RWPE1 (cell line): ENCODE results near the gene LNX2.
"Not testable (repeated sequence)": the region's sequence is repeated elsewhere in the genome, so short reads cannot be mapped to it uniquely, and the experiment has no call there.

Source experiments
- CTCF ChIA-PET: fragments of 350-600 bp; sonication (Branson Sonifier 250); formaldehyde crosslinking; extraction: SDS; loops from one replicate; lab custom pipeline; 2021; lab: Yijun Ruan, JAX
- POLR2A ChIA-PET: fragments of 400-600 bp; formaldehyde crosslinking; extraction: SDS; loops from one replicate; lab custom pipeline; 2020; ENCODE audit warnings: antibody characterized with exemption; ENCODE audit not compliant: low non-redundant PET; lab: Yijun Ruan, JAX
- DNase-seq: peaks from one replicate; pipeline ENCODE4 v3.0.0; 2012; ENCODE audit warnings: low spot score
- H3K27ac ChIP-seq: fragments of 450-650 bp; 2 replicates; pipeline ENCODE4 v1.5.1; 2017
- TF ChIP-seq, protein P1 (sequence below): fragments of 450-650 bp; conservative IDR thresholded peaks from 2 replicates; pipeline ENCODE4 v1.5.1; 2017; ENCODE audit warnings: low read depth, mild to moderate bottlenecking

Gene LNX2

DNA sequence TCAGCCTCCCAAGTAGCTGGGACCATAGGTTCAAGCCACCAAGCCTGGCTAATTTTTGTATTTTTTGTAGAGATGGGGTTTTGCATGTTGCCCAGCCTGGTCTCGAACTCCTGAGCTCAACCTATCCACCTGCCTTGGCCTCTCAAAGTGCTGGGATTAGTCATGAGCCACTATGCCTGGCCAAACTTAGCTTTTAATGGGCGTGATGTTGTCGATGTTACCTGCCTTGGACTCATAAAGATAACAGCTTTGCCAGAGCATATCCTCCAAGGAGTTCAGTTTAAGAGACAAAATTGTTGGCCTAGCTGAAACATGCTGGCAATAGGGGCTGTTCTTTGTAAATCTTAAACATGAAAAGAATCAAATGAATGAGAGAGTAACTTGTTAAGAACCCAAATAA lies 14.5 kb upstream of the LNX2 start:
- POLR2A ChIA-PET = no interaction called here
- DNase-seq = no peak

DNA sequence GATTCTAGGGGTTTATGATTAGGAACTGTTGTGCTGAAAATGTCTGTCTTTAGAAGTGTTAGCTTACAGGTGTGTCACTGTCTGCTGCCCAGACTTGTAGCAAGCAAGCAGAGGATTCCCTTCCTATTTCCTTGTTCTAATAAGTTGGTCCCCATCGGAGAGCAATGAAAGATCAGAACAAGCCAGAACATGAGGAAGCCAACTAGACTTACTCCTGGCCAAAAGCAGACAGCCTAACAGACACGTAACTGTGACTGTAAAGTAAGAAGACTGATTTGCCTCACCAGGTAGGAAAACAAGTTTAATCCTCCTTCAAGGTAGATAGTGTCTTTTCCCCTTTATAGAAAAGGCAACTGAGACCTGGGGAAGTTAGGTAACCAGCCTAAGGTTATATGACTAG lies 13.9 kb upstream of the LNX2 start:
- ChIA-PET POLR2A (no interaction called here), CTCF (no interaction called here)
- peak overlapping the region; percentile 95 for H3K27ac ChIP-seq
- TF ChIP-seq, protein P1, sequence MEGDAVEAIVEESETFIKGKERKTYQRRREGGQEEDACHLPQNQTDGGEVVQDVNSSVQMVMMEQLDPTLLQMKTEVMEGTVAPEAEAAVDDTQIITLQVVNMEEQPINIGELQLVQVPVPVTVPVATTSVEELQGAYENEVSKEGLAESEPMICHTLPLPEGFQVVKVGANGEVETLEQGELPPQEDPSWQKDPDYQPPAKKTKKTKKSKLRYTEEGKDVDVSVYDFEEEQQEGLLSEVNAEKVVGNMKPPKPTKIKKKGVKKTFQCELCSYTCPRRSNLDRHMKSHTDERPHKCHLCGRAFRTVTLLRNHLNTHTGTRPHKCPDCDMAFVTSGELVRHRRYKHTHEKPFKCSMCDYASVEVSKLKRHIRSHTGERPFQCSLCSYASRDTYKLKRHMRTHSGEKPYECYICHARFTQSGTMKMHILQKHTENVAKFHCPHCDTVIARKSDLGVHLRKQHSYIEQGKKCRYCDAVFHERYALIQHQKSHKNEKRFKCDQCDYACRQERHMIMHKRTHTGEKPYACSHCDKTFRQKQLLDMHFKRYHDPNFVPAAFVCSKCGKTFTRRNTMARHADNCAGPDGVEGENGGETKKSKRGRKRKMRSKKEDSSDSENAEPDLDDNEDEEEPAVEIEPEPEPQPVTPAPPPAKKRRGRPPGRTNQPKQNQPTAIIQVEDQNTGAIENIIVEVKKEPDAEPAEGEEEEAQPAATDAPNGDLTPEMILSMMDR = no peak
- DNase-seq = peak; percentile 83

More for the DNA sequence above, 14.5 kb upstream of the LNX2 start:
- TF ChIP-seq, protein P1 = no peak
- CTCF ChIA-PET = interaction anchor here (0.7 kb wide), 1 partner anchor 326 kb away, joined by 4 read pairs; no protein-coding TSS in a partner anchor
- H3K27ac ChIP-seq = peak overlapping the region; percentile 95

DNA sequence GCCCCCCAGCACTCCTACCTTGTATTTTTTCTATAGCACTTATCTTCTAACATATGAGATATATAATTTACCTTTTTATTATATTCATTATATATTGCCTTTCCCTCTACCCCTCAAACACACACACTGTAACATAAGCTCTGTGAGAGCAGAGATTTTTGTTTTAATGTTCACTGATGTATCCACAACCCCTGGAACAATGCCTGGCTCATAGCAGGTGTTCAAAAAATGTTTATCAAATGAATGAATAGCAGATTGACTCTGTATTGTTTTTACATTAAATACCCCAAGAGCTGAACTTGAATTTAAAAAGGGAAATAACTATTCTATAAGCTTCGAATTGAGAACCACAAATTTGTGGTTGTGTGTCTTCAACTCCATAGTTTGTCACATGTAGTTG lies 12.3 kb upstream of the LNX2 start:
- DNase-seq = no peak
- CTCF ChIA-PET = interaction anchor here (0.6 kb wide), 1 partner anchor 35 kb away, joined by 3 read pairs; no protein-coding TSS in a partner anchor
- H3K27ac ChIP-seq = no peak overlapping the region
- TF ChIP-seq, protein P1 = no peak
- POLR2A ChIA-PET = no interaction called here

DNA sequence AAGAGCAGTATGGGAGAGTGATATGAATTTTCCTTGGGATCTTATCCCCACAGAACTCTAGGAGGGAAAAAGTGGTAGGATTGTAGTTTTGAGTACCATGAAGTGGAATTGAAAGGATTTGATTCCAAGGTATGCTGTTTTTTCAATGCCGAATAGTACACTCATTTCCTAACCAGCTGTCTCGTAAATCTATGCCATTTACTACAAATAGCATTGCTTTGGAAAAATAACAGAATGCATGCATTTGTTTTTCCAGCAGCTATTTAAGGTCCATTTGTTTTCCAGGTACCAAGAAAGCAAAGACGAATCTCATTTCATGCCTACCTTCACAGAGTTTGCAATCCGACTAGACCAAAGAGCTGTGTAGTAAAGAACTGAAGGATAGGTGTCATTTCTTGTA lies 11.9 kb upstream of the LNX2 start:
- ChIA-PET POLR2A (no interaction called here), CTCF (interaction anchor here (0.6 kb wide), 1 partner anchor 34 kb away, joined by 3 read pairs; no protein-coding TSS in a partner anchor)
- TF ChIP-seq, protein P1 = no peak
- no peak for DNase-seq
- no peak overlapping the region for H3K27ac ChIP-seq

DNA sequence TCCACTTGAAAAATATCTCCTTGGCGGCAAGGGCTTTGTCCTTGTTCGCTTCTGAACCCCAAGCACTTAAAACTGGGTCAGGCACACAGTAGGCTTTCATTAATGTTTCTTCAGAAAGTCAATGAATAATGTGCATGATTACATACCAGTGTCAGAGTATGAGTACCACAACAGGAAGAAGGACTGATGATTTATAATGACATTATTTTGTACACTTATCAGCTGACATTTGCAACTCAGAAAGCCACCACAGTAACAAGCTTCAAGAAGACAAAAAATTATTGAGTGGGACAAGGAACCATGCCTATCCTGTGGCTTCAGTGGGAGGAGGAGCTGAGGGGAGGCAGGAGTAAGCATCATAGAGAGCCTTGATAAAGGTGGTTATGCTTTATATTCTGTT lies 11.3 kb upstream of the LNX2 start:
- POLR2A ChIA-PET = no interaction called here

DNA sequence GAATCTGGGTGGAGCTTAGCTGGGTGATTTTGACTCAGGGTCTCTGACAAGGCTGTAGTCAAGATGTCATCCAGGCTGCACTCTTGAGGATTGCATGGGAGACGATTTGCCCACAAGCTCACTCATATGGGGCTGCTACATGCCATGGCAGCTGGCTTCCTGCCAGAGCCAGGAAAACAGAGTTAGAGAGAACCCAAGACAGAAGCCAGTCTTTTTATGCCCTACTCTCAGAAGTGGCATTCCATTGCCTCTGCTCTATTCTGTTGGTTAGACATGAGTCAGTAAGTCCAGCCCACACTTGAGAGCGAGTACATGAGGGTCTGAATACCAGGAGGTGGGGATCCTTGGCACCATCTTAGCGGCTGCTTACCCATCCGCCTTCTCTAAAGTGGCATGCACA lies 10.8 kb upstream of the LNX2 start:
- ChIA-PET POLR2A (no interaction called here), CTCF (interaction anchor here (0.5 kb wide), 1 partner anchor 83 kb away, joined by 4 read pairs; no protein-coding TSS in a partner anchor)
- TF ChIP-seq, protein P1 = no peak
- no peak for DNase-seq
- no peak overlapping the region for H3K27ac ChIP-seq

More for the DNA sequence above, 11.3 kb upstream of the LNX2 start:
- CTCF ChIA-PET = interaction anchor here (0.5 kb wide), 1 partner anchor 82 kb away, joined by 4 read pairs; no protein-coding TSS in a partner anchor
- no peak for DNase-seq
- TF ChIP-seq, protein P1 = no peak
- no peak overlapping the region for H3K27ac ChIP-seq

DNA sequence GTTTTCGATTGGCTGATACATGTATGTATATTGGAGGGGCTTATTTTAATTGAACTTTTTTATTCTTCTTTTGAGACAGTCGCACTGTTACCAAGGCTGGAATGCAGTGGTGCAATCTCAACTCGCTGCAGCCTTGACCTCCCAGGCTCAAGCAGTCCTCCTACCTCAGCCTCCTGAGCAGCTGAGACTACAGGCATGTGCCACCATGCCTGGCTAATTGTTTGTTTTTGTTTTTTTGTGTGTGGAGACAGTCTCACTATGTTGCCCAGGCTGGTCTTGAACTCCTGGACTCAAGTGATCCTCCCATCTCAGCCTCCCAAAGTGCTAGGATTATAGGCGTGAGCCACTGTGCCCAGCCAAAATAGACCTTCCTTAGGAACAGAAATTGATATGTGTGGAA lies 8.4 kb upstream of the LNX2 start:
- DNase-seq, H3K27ac ChIP-seq, POLR2A ChIA-PET, CTCF ChIA-PET: not testable (repeated sequence)
